Measurements from ENCODE around the gene TBL3.
A peak's percentile ranks its signal among the peaks of the same experiment; 100 is the strongest.

Gene TBL3

GRCh38 chr16:2023092-2024031, 51.5 kb downstream of the TBL3 start:
- in situ Hi-C loops (cut with MboI; ENCODE audit: low pct_unique_long_range_greater_than_20kb, low sequenced_read_pairs, unreplicated experiment), result loop anchor here (5.0 kb wide), 1 partner anchor 119 kb away; no protein-coding TSS in a partner anchor
- peak; percentile 100 for DNase-seq (ENCODE audit: low spot score)
- peak; percentile 94 for TF ChIP-seq CTCF (IDR thresholded peaks at IDR 0.05; ENCODE audit: extremely low read depth, insufficient read depth, missing control alignments)

- no peak for TF ChIP-seq CTCF (IDR thresholded peaks at IDR 0.05; ENCODE audit: extremely low read depth, insufficient read depth, missing control alignments)
- no peak for DNase-seq (ENCODE audit: low spot score)
- in situ Hi-C loops (cut with MboI; ENCODE audit: low pct_unique_long_range_greater_than_20kb, low sequenced_read_pairs, unreplicated experiment), result loop anchor here (5.0 kb wide), 1 partner anchor 118 kb away; no protein-coding TSS in a partner anchor
These were observed 52.2 kb downstream of the TBL3 start for GRCh38 chr16:2024032-2024420.

GRCh38 chr16:2025251-2025650, 53.4 kb downstream of the TBL3 start:
- in situ Hi-C loops (cut with MboI; ENCODE audit: low pct_unique_long_range_greater_than_20kb, low sequenced_read_pairs, unreplicated experiment), result no loop called here
- no peak for DNase-seq (ENCODE audit: low spot score)

GRCh38 chr16:2025878-2026460, 54.1 kb downstream of the TBL3 start:
- no peak for DNase-seq (ENCODE audit: low spot score)
- in situ Hi-C loops (cut with MboI; ENCODE audit: low pct_unique_long_range_greater_than_20kb, low sequenced_read_pairs, unreplicated experiment), result no loop called here
- TF ChIP-seq CTCF (IDR thresholded peaks at IDR 0.05; ENCODE audit: extremely low read depth, insufficient read depth, missing control alignments), result no peak

More at GRCh38 chr16:2025251-2025650, 53.4 kb downstream of the TBL3 start:
- no peak for TF ChIP-seq CTCF (IDR thresholded peaks at IDR 0.05; ENCODE audit: extremely low read depth, insufficient read depth, missing control alignments)

GRCh38 chr16:2026461-2027023, 54.7 kb downstream of the TBL3 start, which contains the start of gene NHERF2:
TSS of gene NHERF2 (plus strand) at chr16:2026902. CDS start at chr16:2027006, 104 bp downstream.
- DNase-seq (ENCODE audit: low spot score), result peak; percentile 71
- in situ Hi-C loops (cut with MboI; ENCODE audit: low pct_unique_long_range_greater_than_20kb, low sequenced_read_pairs, unreplicated experiment), result no loop called here
- TF ChIP-seq CTCF (IDR thresholded peaks at IDR 0.05; ENCODE audit: extremely low read depth, insufficient read depth, missing control alignments), result no peak
